ENCODE measurements around the gene EPHB1.
"Not testable (repeated sequence)": the region's sequence is repeated elsewhere in the genome, so short reads cannot be mapped to it uniquely, and the experiment has no call there.

EPHB1 gene

GRCh38 chr3:135023996-135024658, 229.1 kb downstream of the EPHB1 start:
- peak; percentile 42 for DNase-seq
- no CpG with 5 or more reads among the region's 9 CpGs for WGBS (ENCODE audit: extremely low coverage, insufficient coverage, low lambda C conversion rate)
- no peak overlapping the region for H3K23ac ChIP-seq (ENCODE audit: low read length)

GRCh38 chr3:135030768-135031615, 235.9 kb downstream of the EPHB1 start:
- not testable (repeated sequence) for H3K79me1 ChIP-seq (ENCODE audit: low read length); H3K27me3 ChIP-seq (ENCODE audit: insufficient read depth, low read length, poor library complexity); H2BK5ac ChIP-seq (ENCODE audit: low read length); DNase-seq; H2AK5ac ChIP-seq (ENCODE audit: low read length); H3K4me1 ChIP-seq (ENCODE audit: control insufficient read depth, low read depth, low read length); H2BK120ac ChIP-seq (ENCODE audit: low read depth, low read length); H3K23ac ChIP-seq (ENCODE audit: low read length); H3K4me2 ChIP-seq (ENCODE audit: low read length); H4K5ac ChIP-seq (ENCODE audit: low read length); H3K4ac ChIP-seq (ENCODE audit: low read depth, low read length); H3K79me2 ChIP-seq (ENCODE audit: control insufficient read depth, insufficient read depth, low read length); H3K4me3 ChIP-seq (ENCODE audit: low read length); H4K8ac ChIP-seq (ENCODE audit: low read depth, low read length); H3K18ac ChIP-seq (ENCODE audit: low read length); H3K27ac ChIP-seq (ENCODE audit: low read depth, low read length); H2BK15ac ChIP-seq (replicated peaks; ENCODE audit: low read depth); H3K36me3 ChIP-seq (ENCODE audit: control insufficient read depth, insufficient read depth, low read length)
- Histone ChIP-seq H3K56ac (ENCODE audit: low read length) (peak overlapping the region; percentile 18), H3K9ac (ENCODE audit: low read length) (peak overlapping the region; percentile 12)
- no CpG with 5 or more reads among the region's 27 CpGs for WGBS (ENCODE audit: extremely low coverage, insufficient coverage, low lambda C conversion rate)

More at GRCh38 chr3:135023996-135024658, 229.1 kb downstream of the EPHB1 start:
- H3K79me1 ChIP-seq (ENCODE audit: low read length), result no peaks in the 10 kb centered on the region
- H4K8ac ChIP-seq (ENCODE audit: low read depth, low read length), result no peak overlapping the region
- H2AK5ac ChIP-seq (ENCODE audit: low read length), result no peak overlapping the region
- no peaks in the 10 kb centered on the region for H3K27me3 ChIP-seq (ENCODE audit: insufficient read depth, low read length, poor library complexity)
- no peaks in the 10 kb centered on the region for H3K36me3 ChIP-seq (ENCODE audit: control insufficient read depth, insufficient read depth, low read length)
- no peak overlapping the region for H4K5ac ChIP-seq (ENCODE audit: low read length)
- H3K27ac ChIP-seq (ENCODE audit: low read depth, low read length), result no peak overlapping the region
- H2BK120ac ChIP-seq (ENCODE audit: low read depth, low read length), result peak overlapping the region; percentile 45
- no peak overlapping the region for H3K18ac ChIP-seq (ENCODE audit: low read length)
- H3K4me2 ChIP-seq (ENCODE audit: low read length), result no peak overlapping the region
- no peak overlapping the region for H2BK5ac ChIP-seq (ENCODE audit: low read length)
- H3K9ac ChIP-seq (ENCODE audit: low read length), result no peak overlapping the region
- no peak overlapping the region for H2BK15ac ChIP-seq (replicated peaks; ENCODE audit: low read depth)
- H3K4me1 ChIP-seq (ENCODE audit: control insufficient read depth, low read depth, low read length), result no peaks in the 10 kb centered on the region
- no peak overlapping the region for H3K4me3 ChIP-seq (ENCODE audit: low read length)
- no peak overlapping the region for H3K56ac ChIP-seq (ENCODE audit: low read length)
- no peaks in the 10 kb centered on the region for H3K79me2 ChIP-seq (ENCODE audit: control insufficient read depth, insufficient read depth, low read length)
- no peak overlapping the region for H3K4ac ChIP-seq (ENCODE audit: low read depth, low read length)

- H3K4me1 ChIP-seq (ENCODE audit: control insufficient read depth, low read depth, low read length), result no peaks in the 10 kb centered on the region
- no CpG with 5 or more reads among the region's 7 CpGs for WGBS (ENCODE audit: extremely low coverage, insufficient coverage, low lambda C conversion rate)
- H4K8ac ChIP-seq (ENCODE audit: low read depth, low read length), result no peak overlapping the region
- no peak overlapping the region for H2BK15ac ChIP-seq (replicated peaks; ENCODE audit: low read depth)
- H3K79me2 ChIP-seq (ENCODE audit: control insufficient read depth, insufficient read depth, low read length), result no peaks in the 10 kb centered on the region
- no peak overlapping the region for H2AK5ac ChIP-seq (ENCODE audit: low read length)
- H3K23ac ChIP-seq (ENCODE audit: low read length), result no peak overlapping the region
- H3K4ac ChIP-seq (ENCODE audit: low read depth, low read length), result no peak overlapping the region
- no peak overlapping the region for H3K27ac ChIP-seq (ENCODE audit: low read depth, low read length)
- no peak overlapping the region for H3K18ac ChIP-seq (ENCODE audit: low read length)
- no peak overlapping the region for H3K56ac ChIP-seq (ENCODE audit: low read length)
- no peak overlapping the region for H3K9ac ChIP-seq (ENCODE audit: low read length)
- no peak overlapping the region for H2BK5ac ChIP-seq (ENCODE audit: low read length)
- no peak for DNase-seq
- no peaks in the 10 kb centered on the region for H3K79me1 ChIP-seq (ENCODE audit: low read length)
- no peaks in the 10 kb centered on the region for H3K27me3 ChIP-seq (ENCODE audit: insufficient read depth, low read length, poor library complexity)
- no peak overlapping the region for H3K4me2 ChIP-seq (ENCODE audit: low read length)
- no peaks in the 10 kb centered on the region for H3K36me3 ChIP-seq (ENCODE audit: control insufficient read depth, insufficient read depth, low read length)
- no peak overlapping the region for H2BK120ac ChIP-seq (ENCODE audit: low read depth, low read length)
- H3K4me3 ChIP-seq (ENCODE audit: low read length), result no peak overlapping the region
- H4K5ac ChIP-seq (ENCODE audit: low read length), result no peak overlapping the region
Observed at GRCh38 chr3:135033737-135034136, 238.7 kb downstream of the EPHB1 start.

- H3K4me3 ChIP-seq (ENCODE audit: low read length), result no peak overlapping the region
- H2BK5ac ChIP-seq (ENCODE audit: low read length), result no peak overlapping the region
- H2AK5ac ChIP-seq (ENCODE audit: low read length), result no peak overlapping the region
- no peak overlapping the region for H2BK15ac ChIP-seq (replicated peaks; ENCODE audit: low read depth)
- H3K9ac ChIP-seq (ENCODE audit: low read length), result no peak overlapping the region
- H4K5ac ChIP-seq (ENCODE audit: low read length), result no peak overlapping the region
- H3K4ac ChIP-seq (ENCODE audit: low read depth, low read length), result no peak overlapping the region
- H3K27me3 ChIP-seq (ENCODE audit: insufficient read depth, low read length, poor library complexity), result no peaks in the 10 kb centered on the region
- H3K79me1 ChIP-seq (ENCODE audit: low read length), result no peaks in the 10 kb centered on the region
- WGBS (ENCODE audit: extremely low coverage, insufficient coverage, low lambda C conversion rate), result no CpG with 5 or more reads among the region's 4 CpGs
- H3K4me1 ChIP-seq (ENCODE audit: control insufficient read depth, low read depth, low read length), result no peaks in the 10 kb centered on the region
- H2BK120ac ChIP-seq (ENCODE audit: low read depth, low read length), result no peak overlapping the region
- no peaks in the 10 kb centered on the region for H3K36me3 ChIP-seq (ENCODE audit: control insufficient read depth, insufficient read depth, low read length)
- H3K27ac ChIP-seq (ENCODE audit: low read depth, low read length), result no peak overlapping the region
- no peak overlapping the region for H3K23ac ChIP-seq (ENCODE audit: low read length)
- no peak for DNase-seq
- H4K8ac ChIP-seq (ENCODE audit: low read depth, low read length), result no peak overlapping the region
- no peak overlapping the region for H3K56ac ChIP-seq (ENCODE audit: low read length)
- no peak overlapping the region for H3K18ac ChIP-seq (ENCODE audit: low read length)
- H3K4me2 ChIP-seq (ENCODE audit: low read length), result no peak overlapping the region
- no peaks in the 10 kb centered on the region for H3K79me2 ChIP-seq (ENCODE audit: control insufficient read depth, insufficient read depth, low read length)
Observed at GRCh38 chr3:135034291-135034768, 239.3 kb downstream of the EPHB1 start.

GRCh38 chr3:135034891-135035440, 239.9 kb downstream of the EPHB1 start:
- no peaks in the 10 kb centered on the region for H3K79me2 ChIP-seq (ENCODE audit: control insufficient read depth, insufficient read depth, low read length)
- no peaks in the 10 kb centered on the region for H3K27me3 ChIP-seq (ENCODE audit: insufficient read depth, low read length, poor library complexity)
- H2BK15ac ChIP-seq (replicated peaks; ENCODE audit: low read depth), result no peak overlapping the region
- H3K18ac ChIP-seq (ENCODE audit: low read length), result no peak overlapping the region
- no peak overlapping the region for H3K4me2 ChIP-seq (ENCODE audit: low read length)
- no peaks in the 10 kb centered on the region for H3K36me3 ChIP-seq (ENCODE audit: control insufficient read depth, insufficient read depth, low read length)
- no peak overlapping the region for H3K9ac ChIP-seq (ENCODE audit: low read length)
- no peak overlapping the region for H3K27ac ChIP-seq (ENCODE audit: low read depth, low read length)
- no peak overlapping the region for H3K23ac ChIP-seq (ENCODE audit: low read length)
- H3K4ac ChIP-seq (ENCODE audit: low read depth, low read length), result no peak overlapping the region
- WGBS (ENCODE audit: extremely low coverage, insufficient coverage, low lambda C conversion rate), result no CpG with 5 or more reads among the region's 6 CpGs
- no peak overlapping the region for H4K8ac ChIP-seq (ENCODE audit: low read depth, low read length)
- H4K5ac ChIP-seq (ENCODE audit: low read length), result no peak overlapping the region
- H2AK5ac ChIP-seq (ENCODE audit: low read length), result no peak overlapping the region
- no peaks in the 10 kb centered on the region for H3K79me1 ChIP-seq (ENCODE audit: low read length)
- H2BK120ac ChIP-seq (ENCODE audit: low read depth, low read length), result no peak overlapping the region
- H2BK5ac ChIP-seq (ENCODE audit: low read length), result no peak overlapping the region
- H3K4me3 ChIP-seq (ENCODE audit: low read length), result no peak overlapping the region
- H3K56ac ChIP-seq (ENCODE audit: low read length), result no peak overlapping the region
- no peak for DNase-seq
- H3K4me1 ChIP-seq (ENCODE audit: control insufficient read depth, low read depth, low read length), result no peaks in the 10 kb centered on the region

All from mesendoderm (in vitro differentiated cells).